Measurements from ENCODE around the gene TMSB10.
"Not testable (repeated sequence)": the region's sequence is repeated elsewhere in the genome, so short reads cannot be mapped to it uniquely, and the experiment has no call there.

TMSB10 gene

GRCh38 chr2:84940831-84941412 lies 35.5 kb downstream of the TMSB10 start:
- DNase-seq = no peak

GRCh38 chr2:84942166-84942565 lies 36.7 kb downstream of the TMSB10 start:
- no peak for DNase-seq

- DNase-seq = no peak
These were observed 37.5 kb downstream of the TMSB10 start for GRCh38 chr2:84942964-84943421.

DNA sequence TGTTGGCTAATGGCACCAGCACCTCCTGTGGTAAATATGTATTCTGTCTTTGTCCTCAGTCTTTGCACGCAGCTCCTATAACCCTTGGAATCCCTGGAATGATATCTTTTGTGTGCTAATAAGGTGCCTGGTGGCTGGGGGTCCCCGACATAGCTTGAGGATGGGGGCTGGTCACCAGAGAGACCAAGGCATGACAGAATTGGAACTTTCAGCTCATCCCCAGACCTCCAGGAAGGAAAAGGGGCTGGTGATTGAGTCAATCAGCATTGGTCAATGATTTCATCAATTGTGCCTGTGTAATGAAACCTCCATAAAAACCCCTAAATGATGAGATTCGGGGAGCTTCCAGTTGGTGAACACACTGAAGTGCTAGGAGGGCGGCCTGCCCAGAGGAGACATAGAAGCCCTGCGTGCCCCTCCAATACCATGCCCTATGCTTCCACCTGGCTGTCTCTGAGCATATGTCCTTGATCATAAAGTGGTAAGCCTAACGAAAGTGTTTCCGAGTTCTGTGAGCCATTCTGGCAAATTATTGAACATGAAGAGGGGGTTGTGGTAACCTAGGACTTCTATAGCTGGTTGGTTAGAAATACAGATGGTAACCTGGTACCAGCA lies 38.9 kb downstream of the TMSB10 start:
- no peak for DNase-seq

DNA sequence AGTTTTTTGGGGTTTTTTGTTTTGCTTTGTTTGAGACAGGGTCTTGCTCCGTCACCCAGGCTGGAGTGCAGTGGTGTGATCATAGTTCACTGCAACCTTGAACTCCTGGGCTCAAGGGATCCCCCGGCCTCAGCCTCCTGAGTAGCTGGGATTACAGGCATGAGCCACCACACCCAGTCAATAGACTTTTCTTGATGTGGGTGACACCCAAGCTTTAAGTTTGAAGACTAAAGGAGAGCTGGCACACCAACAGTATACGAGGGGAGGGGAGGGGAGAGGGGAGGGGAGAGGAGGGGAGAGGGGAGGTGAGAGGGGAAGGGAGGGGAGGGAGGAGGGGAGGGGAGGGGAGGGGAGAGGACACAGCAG lies 40.4 kb downstream of the TMSB10 start:
- DNase-seq = not testable (repeated sequence)

DNA sequence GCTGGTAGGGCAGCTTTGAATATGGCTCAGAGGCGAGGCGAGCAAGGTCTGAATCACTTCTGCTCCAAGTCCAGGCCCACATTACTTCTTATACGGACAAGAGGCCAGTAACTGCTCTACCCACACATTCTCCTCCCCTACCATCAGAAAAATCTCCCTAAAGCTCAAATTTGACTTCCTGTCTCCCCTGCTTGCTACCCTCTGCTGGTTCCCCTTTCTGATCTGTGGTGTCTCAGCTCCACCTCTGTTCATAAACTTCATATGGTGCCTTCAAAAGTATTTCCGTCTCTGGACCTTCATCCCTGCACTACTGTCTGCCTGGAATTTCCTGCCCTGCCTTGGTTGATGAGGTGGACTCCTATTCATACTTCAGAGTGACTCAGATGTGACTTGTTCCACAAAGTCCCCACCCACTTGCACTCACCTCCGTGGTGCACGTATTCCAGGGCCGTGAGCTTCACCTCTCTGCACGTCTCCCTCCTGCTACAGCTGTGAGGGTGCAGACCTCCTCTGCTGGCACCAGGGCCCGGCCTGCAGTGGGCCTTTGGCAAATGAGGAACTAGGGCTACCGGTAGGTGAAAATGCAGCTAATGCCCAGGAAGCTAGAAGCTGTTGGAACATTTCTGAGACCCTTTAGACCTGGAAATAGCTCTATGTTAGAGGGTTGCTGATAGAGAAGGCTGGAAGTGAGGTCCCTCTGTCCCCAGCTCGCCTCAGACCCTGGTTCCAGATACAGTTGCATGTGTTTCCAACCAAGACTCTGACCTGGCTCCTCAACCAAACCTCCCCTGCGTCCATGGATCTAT lies 41.0 kb downstream of the TMSB10 start:
- DNase-seq = peak; percentile 77 to 81

DNA sequence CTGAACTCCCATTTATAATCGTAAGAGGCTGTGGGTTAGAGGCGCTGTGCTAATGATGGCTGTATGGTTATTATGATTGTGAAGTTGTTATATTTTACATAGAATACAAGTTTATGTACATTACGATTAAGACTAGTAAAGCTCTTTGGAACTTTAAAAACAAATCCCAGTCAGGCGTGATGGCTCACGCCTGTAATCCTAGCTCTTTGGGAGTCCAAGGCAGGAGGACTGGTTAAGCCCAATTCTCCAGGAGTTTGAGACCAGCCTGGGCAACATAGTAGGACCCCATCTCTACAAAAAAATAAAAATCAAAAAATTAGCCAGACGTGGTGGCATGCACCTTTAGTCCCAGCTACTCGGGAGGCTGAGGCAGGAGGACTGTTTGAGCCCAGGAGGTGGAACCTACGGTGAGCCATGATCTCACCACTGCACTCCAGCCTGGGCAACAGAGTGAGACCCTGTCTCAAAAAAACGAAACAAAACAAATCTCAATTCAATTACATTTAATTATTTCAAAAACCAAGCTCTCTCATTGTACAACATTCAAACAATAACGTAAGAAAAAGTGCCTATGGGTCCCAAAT lies 41.6 kb downstream of the TMSB10 start:
- DNase-seq = no peak

- DNase-seq = no peak
These were observed 48.1 kb downstream of the TMSB10 start for GRCh38 chr2:84953535-84953934.

- DNase-seq = no peak
These were observed 48.9 kb downstream of the TMSB10 start for GRCh38 chr2:84954329-84954728.
